ENCODE results near the gene MAP4.

GRCh38 chr3:47912006-47912504 is 104.2 kb downstream of the MAP4 start:
- TF ChIP-seq TAF1 (IDR thresholded peaks at IDR 0.05; ENCODE audit: low read depth) (no peak), EP300 (IDR thresholded peaks at IDR 0.05; ENCODE audit: borderline replicate concordance) (no peak), ZBTB7A (IDR thresholded peaks at IDR 0.05; ENCODE audit: low read depth) (no peak), TCF12 (IDR thresholded peaks at IDR 0.05; ENCODE audit: low read depth) (no peak), TEAD4 (IDR thresholded peaks at IDR 0.05) (no peak), FOXM1 (IDR thresholded peaks at IDR 0.05; ENCODE audit: borderline replicate concordance, low read depth) (no peak), NFIC (IDR thresholded peaks at IDR 0.05) (no peak), MAX (IDR thresholded peaks at IDR 0.05) (no peak), YY1 (IDR thresholded peaks at IDR 0.05; ENCODE audit: low read depth) (no peak), CEBPB (IDR thresholded peaks at IDR 0.05) (no peak), USF1 (IDR thresholded peaks at IDR 0.05) (no peak), RAD21 (IDR thresholded peaks at IDR 0.05; ENCODE audit: low read depth) (no peak), CREB1 (IDR thresholded peaks at IDR 0.05; ENCODE audit: low read depth) (no peak), REST (IDR thresholded peaks at IDR 0.05; ENCODE audit: low read depth) (no peak)

All from Ishikawa (cell line).